Panc1 (cell line): Measurements from ENCODE around the gene COPS8. TPM values are rescaled to one million over a fixed set of nuclear protein-coding genes. Genes with fewer than 3 reads are reported as not detected.

ENCODE experiments used
- ATAC-seq: fragments of 200-7000 bp; cut with Tn5 transposase; 2 replicates; pipeline ENCODE4 v1.9.1; 2020; ENCODE audit warnings: mild to moderate bottlenecking, moderate library complexity
- BruUV-seq: library from RNA; stranded (reverse); fragments of 400-500 nt; replicated peaks from 2 replicates; lab custom pipeline; 2021; lab: Mats Ljungman, UMichigan
- CTCF ChIA-PET: fragments of 300-600 bp; sonication (Branson Sonifier 250); formaldehyde crosslinking; loops from one replicate; lab custom pipeline; 2022; ENCODE audit warnings: antibody characterized with exemption; lab: Charles Lee
- POLR2A ChIA-PET: fragments of 300-600 bp; sonication (Branson Sonifier 250); formaldehyde crosslinking; loops from one replicate; lab custom pipeline; 2022; ENCODE audit warnings: antibody characterized with exemption; lab: Charles Lee
- DNase-seq: peaks from one replicate; pipeline ENCODE4 v3.0.0-alpha.2; 2010; ENCODE audit warnings: low read depth, low spot score
- H3K27ac ChIP-seq: 2 replicates; pipeline ENCODE4 v1.5.1; 2011; ENCODE audit warnings: mild to moderate bottlenecking, low read length, inconsistent platforms
- H3K27me3 ChIP-seq: fragments of 200-500 bp; sonication (Bioruptor generic); 2 replicates; pipeline ENCODE4 v1.6.0; 2014; ENCODE audit warnings: low read length, inconsistent platforms; ENCODE audit not compliant: control insufficient read depth, insufficient read depth
- H3K36me3 ChIP-seq: fragments of 200-500 bp; sonication (Bioruptor generic); 2 replicates; pipeline ENCODE4 v1.5.1; 2014; ENCODE audit warnings: inconsistent platforms, mild to moderate bottlenecking, low read length, moderate library complexity; ENCODE audit not compliant: control insufficient read depth, insufficient read depth
- H3K4me1 ChIP-seq: 2 replicates; pipeline ENCODE4 v1.5.1; 2011; ENCODE audit warnings: inconsistent platforms, mild to moderate bottlenecking, low read length, moderate library complexity; ENCODE audit not compliant: control insufficient read depth, insufficient read depth
- H3K4me3 ChIP-seq, 2 experiments: 2 replicates each; pipeline ENCODE4 v1.5.1; 2011 to 2012; ENCODE audit warnings: low read depth in 2 of 2, low read length in 2 of 2, mild to moderate bottlenecking in 2 of 2, inconsistent platforms in 1 of 2, moderate library complexity in 1 of 2
- H3K9me3 ChIP-seq: fragments of 200-500 bp; sonication (Bioruptor generic); 2 replicates; pipeline ENCODE4 v1.5.1; 2014; ENCODE audit warnings: low read depth, mild to moderate bottlenecking, inconsistent platforms, low read length, moderate library complexity; ENCODE audit not compliant: control insufficient read depth, insufficient read depth
- CTCF ChIP-seq: fragments of 450-650 bp; IDR thresholded peaks from 2 replicates; pipeline ENCODE4 v1.5.1; 2017; ENCODE audit warnings: mild to moderate bottlenecking
- POLR2AphosphoS5 ChIP-seq: IDR thresholded peaks from 2 replicates; pipeline ENCODE4 v1.6.1; 2012; ENCODE audit warnings: mild to moderate bottlenecking, low read depth, low read length, moderate library complexity
- SIN3A ChIP-seq: IDR thresholded peaks from 2 replicates; pipeline ENCODE4 v1.6.1; 2012; ENCODE audit warnings: low read depth, mild to moderate bottlenecking, low read length, moderate library complexity, borderline replicate concordance; ENCODE audit not compliant: insufficient read depth
- TCF7L2 ChIP-seq: IDR thresholded peaks from 2 replicates; pipeline ENCODE4 v1.6.1; 2011; ENCODE audit warnings: mild to moderate bottlenecking, low read depth, low read length, inconsistent platforms
- in situ Hi-C: cut with HindIII; loops from 2 replicates; pipeline ENCODE4 v1.10.0; 2016; ENCODE audit warnings: low sequenced_read_pairs, low pct_unique_long_range_greater_than_20kb
- intact Hi-C: fragments of 100-400 bp; cut with micrococcal nuclease; formaldehyde crosslinking; loops from one replicate; pipeline ENCODE4 v1.10.0; 2022; ENCODE audit not compliant: unreplicated experiment
- total RNA-seq: library from RNA; stranded (reverse); gene quantifications from one replicate; pipeline ENCODE4 v1.2.1, GENCODE V29; 2021; ENCODE audit not compliant: unreplicated experiment
- TF ChIP-seq, protein P1 (sequence below), 2 experiments: IDR thresholded peaks; 2 replicates each; pipeline ENCODE4 v1.6.1; 2011 to 2012; ENCODE audit warnings: low read depth in 2 of 2, control low read depth in 1 of 2, low read length in 1 of 2, mild to moderate bottlenecking in 1 of 2, moderate library complexity in 1 of 2; ENCODE audit not compliant: insufficient read depth in 1 of 2

COPS8 gene
- total RNA-seq, 1 experiment from 2014 or later = 57.9 TPM

GRCh38 chr2:237090906-237091305 lies 5.2 kb downstream of the COPS8 start:
- no peak overlapping the region; the same call in none of the 2 replicates for H3K27ac ChIP-seq
- H3K27me3 ChIP-seq = no peaks in the 10 kb centered on the region
- TF ChIP-seq TCF7L2 (no peak), SIN3A (no peak)
- TF ChIP-seq, protein P1, sequence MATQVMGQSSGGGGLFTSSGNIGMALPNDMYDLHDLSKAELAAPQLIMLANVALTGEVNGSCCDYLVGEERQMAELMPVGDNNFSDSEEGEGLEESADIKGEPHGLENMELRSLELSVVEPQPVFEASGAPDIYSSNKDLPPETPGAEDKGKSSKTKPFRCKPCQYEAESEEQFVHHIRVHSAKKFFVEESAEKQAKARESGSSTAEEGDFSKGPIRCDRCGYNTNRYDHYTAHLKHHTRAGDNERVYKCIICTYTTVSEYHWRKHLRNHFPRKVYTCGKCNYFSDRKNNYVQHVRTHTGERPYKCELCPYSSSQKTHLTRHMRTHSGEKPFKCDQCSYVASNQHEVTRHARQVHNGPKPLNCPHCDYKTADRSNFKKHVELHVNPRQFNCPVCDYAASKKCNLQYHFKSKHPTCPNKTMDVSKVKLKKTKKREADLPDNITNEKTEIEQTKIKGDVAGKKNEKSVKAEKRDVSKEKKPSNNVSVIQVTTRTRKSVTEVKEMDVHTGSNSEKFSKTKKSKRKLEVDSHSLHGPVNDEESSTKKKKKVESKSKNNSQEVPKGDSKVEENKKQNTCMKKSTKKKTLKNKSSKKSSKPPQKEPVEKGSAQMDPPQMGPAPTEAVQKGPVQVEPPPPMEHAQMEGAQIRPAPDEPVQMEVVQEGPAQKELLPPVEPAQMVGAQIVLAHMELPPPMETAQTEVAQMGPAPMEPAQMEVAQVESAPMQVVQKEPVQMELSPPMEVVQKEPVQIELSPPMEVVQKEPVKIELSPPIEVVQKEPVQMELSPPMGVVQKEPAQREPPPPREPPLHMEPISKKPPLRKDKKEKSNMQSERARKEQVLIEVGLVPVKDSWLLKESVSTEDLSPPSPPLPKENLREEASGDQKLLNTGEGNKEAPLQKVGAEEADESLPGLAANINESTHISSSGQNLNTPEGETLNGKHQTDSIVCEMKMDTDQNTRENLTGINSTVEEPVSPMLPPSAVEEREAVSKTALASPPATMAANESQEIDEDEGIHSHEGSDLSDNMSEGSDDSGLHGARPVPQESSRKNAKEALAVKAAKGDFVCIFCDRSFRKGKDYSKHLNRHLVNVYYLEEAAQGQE (IDR thresholded peaks at IDR 0.05; ENCODE audit: insufficient read depth in 1 of 2, low read depth in 2 of 2, low read length in 1 of 2) = no peak
- H3K36me3 ChIP-seq = peaks cover 27% of the 10 kb centered on the region
- ChIA-PET CTCF (no interaction called here), POLR2A (interaction anchor here (0.6 kb wide), 1 partner anchor 411 kb away, joined by 10 read pairs; no protein-coding TSS in a partner anchor)
- ATAC-seq (no peak), DNase-seq (no peak)
- BruUV-seq = no TSS peak
- in situ Hi-C loops (no loop called here), intact Hi-C loops (no loop called here)
- peaks cover 29% of the 10 kb centered on the region for H3K4me1 ChIP-seq
- H3K9me3 ChIP-seq = no peaks in the 10 kb centered on the region
- no peak overlapping the region for H3K4me3 ChIP-seq

DNA sequence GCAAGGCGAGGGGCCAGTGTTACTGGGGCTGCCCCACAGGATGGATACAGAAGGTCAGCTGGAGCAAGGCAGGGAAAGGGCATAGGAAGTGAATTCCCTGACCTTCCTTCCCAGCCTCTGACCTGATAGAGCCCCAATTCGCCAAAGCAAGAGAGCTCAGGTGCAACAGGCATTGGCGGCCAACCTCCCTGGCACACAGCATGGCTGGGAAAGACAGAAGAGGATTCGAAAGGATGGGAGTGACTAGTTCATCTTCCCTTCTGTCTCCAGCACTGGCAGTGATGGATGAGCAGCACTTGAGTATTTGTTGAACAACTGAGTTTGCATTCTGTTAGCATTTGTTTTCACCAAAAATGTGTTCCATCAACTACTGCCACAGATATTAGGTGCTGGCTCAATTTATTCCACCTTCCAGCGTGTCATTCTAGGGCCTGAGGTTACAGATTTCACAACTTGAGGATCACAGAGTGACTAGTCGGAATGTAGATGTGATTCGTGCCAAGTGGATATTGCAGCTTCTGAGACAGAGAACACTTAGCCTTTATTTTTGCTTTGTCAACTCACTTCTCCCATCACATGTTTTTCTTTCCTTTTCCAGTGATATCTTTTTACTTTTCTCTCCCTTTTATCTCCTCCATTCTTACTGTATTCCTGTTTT lies 6.2 kb downstream of the COPS8 start:
- Histone ChIP-seq H3K36me3 (peaks cover 32% of the 10 kb centered on the region), H3K9me3 (no peaks in the 10 kb centered on the region), H3K4me3 (no peak overlapping the region), H3K27ac (0 out of 2 replicates have a peak overlapping the region, but pooled peaks have one; percentile 40), H3K27me3 (no peaks in the 10 kb centered on the region), H3K4me1 (peaks cover 29% of the 10 kb centered on the region)
- DNase-seq = no peak
- in situ Hi-C loops (no loop called here), intact Hi-C loops (loop anchor here (2.0 kb wide), 1 partner anchor 481 kb away; no protein-coding TSS in a partner anchor)
- TF ChIP-seq POLR2AphosphoS5 (no peak), CTCF (no peak), SIN3A (no peak), TCF7L2 (no peak)
- TF ChIP-seq, protein P1 (IDR thresholded peaks at IDR 0.05; ENCODE audit: insufficient read depth in 1 of 2, low read depth in 2 of 2, low read length in 1 of 2) = no peak
- BruUV-seq = no TSS peak
- POLR2A ChIA-PET = no interaction called here
- CTCF ChIA-PET = no interaction called here
- ATAC-seq = 0 out of 2 replicates have a peak, but pooled peaks have one; percentile 27
